ENCODE measurements around the gene PGBD5.

Gene PGBD5

GRCh38 chr1:230435108-230435507 lies 9.0 kb upstream of the PGBD5 start:
- no peak for DNase-seq (ENCODE audit: low read depth)
- TF ChIP-seq CTCF (IDR thresholded peaks at IDR 0.05; ENCODE audit: control insufficient read depth, insufficient read depth, low read depth, low read length, missing control alignments): no peak
- H3K4me3 ChIP-seq (ENCODE audit: control insufficient read depth, low read depth, low read length): no peak overlapping the region

DNA sequence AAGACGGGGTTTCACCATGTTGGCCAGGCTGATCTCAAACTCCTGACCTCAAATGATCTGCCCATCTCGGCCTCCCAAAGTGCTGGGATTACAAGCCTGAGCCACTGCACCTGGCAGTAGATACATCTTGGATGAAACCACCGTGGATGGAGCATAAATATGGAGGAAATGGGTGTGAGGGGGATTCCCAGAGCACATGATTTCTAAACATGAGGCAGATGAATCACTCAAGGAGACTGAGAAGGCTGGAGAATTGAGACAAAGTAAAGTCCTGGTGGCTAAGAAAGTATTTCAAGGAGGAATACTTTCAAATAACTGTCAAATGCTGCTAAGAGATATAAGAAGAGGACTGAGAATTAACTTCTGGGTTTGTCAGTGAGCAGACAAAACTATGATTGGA lies 5.4 kb upstream of the PGBD5 start:
- no peak overlapping the region for H3K4me3 ChIP-seq (ENCODE audit: control insufficient read depth, low read depth, low read length)
- no peak for DNase-seq (ENCODE audit: low read depth)
- no peak for TF ChIP-seq CTCF (IDR thresholded peaks at IDR 0.05; ENCODE audit: control insufficient read depth, insufficient read depth, low read depth, low read length, missing control alignments)

DNA sequence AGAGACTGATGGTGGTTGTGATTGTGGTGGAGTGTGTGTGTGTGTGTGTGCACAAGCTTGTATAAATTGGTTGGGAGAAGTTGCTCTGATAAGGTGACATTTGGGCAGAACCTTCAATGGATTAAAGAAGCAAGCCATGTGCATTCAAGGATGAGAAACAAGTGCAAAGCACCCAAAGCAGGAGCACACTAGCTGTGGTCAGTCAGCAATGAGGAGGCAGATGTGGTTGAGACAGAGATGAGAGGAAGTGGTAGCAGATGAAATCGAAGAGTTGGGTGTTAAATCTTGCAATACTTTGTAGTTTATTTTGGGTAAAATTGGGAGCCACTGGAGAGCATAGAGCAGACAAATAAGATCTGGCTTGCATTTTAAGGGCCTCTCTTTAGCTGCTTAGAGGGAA lies 4.4 kb upstream of the PGBD5 start:
- no peak for DNase-seq (ENCODE audit: low read depth)
- no peak overlapping the region for H3K4me3 ChIP-seq (ENCODE audit: control insufficient read depth, low read depth, low read length)
- TF ChIP-seq CTCF (IDR thresholded peaks at IDR 0.05; ENCODE audit: control insufficient read depth, insufficient read depth, low read depth, low read length, missing control alignments): no peak

DNA sequence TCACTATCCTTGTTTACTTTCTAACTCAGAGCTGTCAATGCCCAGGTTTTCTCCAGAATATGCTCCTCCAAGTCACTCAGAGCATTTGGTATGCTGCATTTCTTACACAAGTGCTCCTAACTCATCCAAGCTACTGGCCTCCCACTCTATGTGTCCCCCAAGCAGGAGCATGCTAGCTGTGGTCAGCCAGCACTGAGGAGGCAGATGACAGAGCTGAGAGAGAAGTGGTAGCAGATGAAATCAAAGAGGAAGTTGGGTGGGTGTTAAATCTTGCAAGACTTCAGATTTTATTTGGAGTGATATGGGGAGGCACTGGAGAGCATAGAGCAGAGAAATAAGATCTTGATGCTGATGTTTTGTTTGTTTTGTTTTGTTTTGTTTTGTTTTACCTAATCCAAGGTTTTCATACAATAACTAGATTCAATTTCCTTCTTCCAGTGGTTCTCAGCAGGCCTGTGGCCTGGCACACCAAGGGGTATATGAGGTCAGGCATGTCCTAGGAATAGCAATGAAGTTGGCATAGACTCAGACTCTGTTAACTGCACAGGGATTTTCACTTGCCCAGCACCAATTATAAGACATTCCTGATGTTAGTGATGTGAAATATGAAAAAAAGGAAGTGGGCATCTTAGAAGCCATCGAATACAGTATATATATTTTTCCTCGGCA lies 3.1 kb upstream of the PGBD5 start:
- no peak for DNase-seq (ENCODE audit: low read depth)
- no peak for TF ChIP-seq CTCF (IDR thresholded peaks at IDR 0.05; ENCODE audit: control insufficient read depth, insufficient read depth, low read depth, low read length, missing control alignments)
- no peak overlapping the region for H3K4me3 ChIP-seq (ENCODE audit: control insufficient read depth, low read depth, low read length)

GRCh38 chr1:230427981-230428380 lies 1.8 kb upstream of the PGBD5 start:
- TF ChIP-seq CTCF (IDR thresholded peaks at IDR 0.05; ENCODE audit: control insufficient read depth, insufficient read depth, low read depth, low read length, missing control alignments): no peak
- H3K4me3 ChIP-seq (ENCODE audit: control insufficient read depth, low read depth, low read length): no peak overlapping the region
- DNase-seq (ENCODE audit: low read depth): no peak

DNA sequence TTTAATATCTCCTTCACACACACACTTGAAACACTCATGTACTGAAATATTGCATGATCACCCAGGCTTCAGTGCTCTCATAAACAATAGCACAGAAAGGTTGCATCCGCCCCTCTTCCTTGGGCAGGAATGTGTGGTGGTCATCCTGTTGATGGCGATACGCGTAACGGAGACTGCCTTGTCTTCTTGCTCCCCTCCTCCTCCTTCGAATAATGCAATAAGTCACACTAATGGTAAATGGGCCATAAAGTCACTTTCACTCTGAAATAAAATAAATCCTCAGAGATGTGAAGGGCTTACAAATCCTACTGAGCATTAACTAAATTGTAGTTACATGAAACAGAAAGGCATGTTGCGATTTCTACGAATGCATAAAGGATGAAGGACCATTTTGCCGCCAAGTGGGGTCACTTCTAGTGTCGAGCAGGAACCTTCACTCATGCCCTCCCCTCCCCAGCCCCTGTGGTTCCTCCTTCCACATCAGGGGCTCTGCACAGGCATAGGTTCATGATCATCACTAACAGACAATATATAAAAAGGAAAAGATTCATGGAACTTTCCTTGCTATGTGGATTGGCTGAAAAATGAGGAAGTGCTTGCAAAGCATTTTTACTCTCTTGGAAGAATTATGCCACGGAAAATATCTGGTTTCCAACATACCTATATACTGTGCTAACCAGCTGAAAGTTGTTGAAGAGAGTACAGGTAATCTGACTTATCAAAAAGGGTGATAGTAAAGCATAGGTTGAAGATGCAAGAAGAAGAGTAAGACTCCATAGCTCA lies 1.2 kb upstream of the PGBD5 start:
- no peak for TF ChIP-seq CTCF (IDR thresholded peaks at IDR 0.05; ENCODE audit: control insufficient read depth, insufficient read depth, low read depth, low read length, missing control alignments)
- H3K4me3 ChIP-seq (ENCODE audit: control insufficient read depth, low read depth, low read length): no peak overlapping the region
- DNase-seq (ENCODE audit: low read depth): no peak

Data from AG09309 (cell line).